ENCODE measurements around the gene DIAPH3.

DNA sequence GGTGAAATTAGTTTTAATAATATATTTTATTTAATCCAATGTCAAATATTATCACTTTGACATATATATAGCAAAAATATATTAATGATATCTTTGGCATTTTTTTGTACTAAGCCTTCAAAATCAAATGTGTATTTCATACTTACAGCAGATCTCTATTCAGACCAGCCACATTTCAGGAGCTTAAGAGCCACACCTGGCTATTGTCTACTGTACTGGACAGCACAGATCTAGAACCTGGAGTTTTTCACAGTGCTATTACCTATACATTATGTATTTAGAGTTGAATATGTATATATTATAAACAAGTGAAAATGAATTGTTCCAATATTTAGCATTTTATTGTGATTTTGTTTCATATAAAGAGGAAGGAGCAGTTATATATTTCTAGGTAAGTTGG lies 486.3 kb downstream of the DIAPH3 start:
- TF ChIP-seq, protein P1, sequence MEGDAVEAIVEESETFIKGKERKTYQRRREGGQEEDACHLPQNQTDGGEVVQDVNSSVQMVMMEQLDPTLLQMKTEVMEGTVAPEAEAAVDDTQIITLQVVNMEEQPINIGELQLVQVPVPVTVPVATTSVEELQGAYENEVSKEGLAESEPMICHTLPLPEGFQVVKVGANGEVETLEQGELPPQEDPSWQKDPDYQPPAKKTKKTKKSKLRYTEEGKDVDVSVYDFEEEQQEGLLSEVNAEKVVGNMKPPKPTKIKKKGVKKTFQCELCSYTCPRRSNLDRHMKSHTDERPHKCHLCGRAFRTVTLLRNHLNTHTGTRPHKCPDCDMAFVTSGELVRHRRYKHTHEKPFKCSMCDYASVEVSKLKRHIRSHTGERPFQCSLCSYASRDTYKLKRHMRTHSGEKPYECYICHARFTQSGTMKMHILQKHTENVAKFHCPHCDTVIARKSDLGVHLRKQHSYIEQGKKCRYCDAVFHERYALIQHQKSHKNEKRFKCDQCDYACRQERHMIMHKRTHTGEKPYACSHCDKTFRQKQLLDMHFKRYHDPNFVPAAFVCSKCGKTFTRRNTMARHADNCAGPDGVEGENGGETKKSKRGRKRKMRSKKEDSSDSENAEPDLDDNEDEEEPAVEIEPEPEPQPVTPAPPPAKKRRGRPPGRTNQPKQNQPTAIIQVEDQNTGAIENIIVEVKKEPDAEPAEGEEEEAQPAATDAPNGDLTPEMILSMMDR (IDR thresholded peaks at IDR 0.05): no peak
- no peak for TF ChIP-seq POLR2A (IDR thresholded peaks at IDR 0.05)
